SK-N-SH (cell line): ENCODE measurements around the gene FAM184B. TPM values are rescaled to one million over a fixed set of nuclear protein-coding genes. Genes with fewer than 3 reads are reported as not detected.

Source experiments
- CTCF ChIA-PET: fragments of 300-600, 350-600 bp; formaldehyde crosslinking; extraction: SDS; loops from one replicate; lab custom pipeline; 2021; lab: Yijun Ruan, JAX
- POLR2A ChIA-PET: fragments of 350-600 bp; sonication (Branson Sonifier 250); formaldehyde crosslinking; extraction: SDS; loops from one replicate; lab custom pipeline; 2020; ENCODE audit warnings: antibody characterized with exemption, inconsistent platforms; lab: Yijun Ruan, JAX
- DNase-seq: peaks from one replicate; pipeline ENCODE4 v3.0.0; 2012
- H2AFZ ChIP-seq: fragments of 200-600 bp; sonication (generic); 2 replicates; pipeline ENCODE4 v1.8.1; 2016; ENCODE audit warnings: antibody characterized with exemption, mild to moderate bottlenecking, low read depth
- H3F3A ChIP-seq: fragments of 200-600 bp; sonication (generic); replicated peaks from 2 replicates; pipeline ENCODE3; 2016; ENCODE audit warnings: antibody characterized with exemption, mild to moderate bottlenecking; ENCODE audit not compliant: insufficient read depth
- H3K27ac ChIP-seq, 2 experiments: fragments of 200-500 bp in 1 of 2; fragments of 200-600 bp in 1 of 2; sonication (Bioruptor generic) in 1 of 2; sonication (generic), shearing (Covaris generic) in 1 of 2; 2 replicates each; pipeline versions ENCODE4 v1.5.1 to v1.6.1; 2014 to 2016; ENCODE audit warnings: low read depth in 2 of 2, inconsistent platforms in 1 of 2, low read length in 1 of 2, mild to moderate bottlenecking in 1 of 2, mixed read lengths in 1 of 2
- H3K27me3 ChIP-seq: fragments of 200-600 bp; sonication (generic), shearing (Covaris generic); 2 replicates; pipeline ENCODE4 v1.6.1; 2016; ENCODE audit warnings: mixed run types; ENCODE audit not compliant: insufficient read depth
- H3K36me3 ChIP-seq, 2 experiments: fragments of 200-500 bp in 1 of 2; fragments of 200-600 bp in 1 of 2; sonication (Bioruptor generic) in 1 of 2; sonication (generic) in 1 of 2; replicated peaks in 1 of 2; 2 replicates each; pipeline versions ENCODE3 to v1.5.1; 2014 to 2016; ENCODE audit warnings: low read length in 1 of 2, mild to moderate bottlenecking in 1 of 2; ENCODE audit not compliant: insufficient read depth in 2 of 2, control insufficient read depth in 1 of 2
- H3K4me1 ChIP-seq, 2 experiments: fragments of 200-500 bp in 1 of 2; fragments of 200-600 bp in 1 of 2; sonication (Bioruptor generic) in 1 of 2; sonication (generic), shearing (Covaris generic) in 1 of 2; 2 replicates each; pipeline versions ENCODE4 v1.5.1 to v1.6.1; 2014 to 2016; ENCODE audit warnings: low read depth in 1 of 2, low read length in 1 of 2, mixed run types in 1 of 2; ENCODE audit not compliant: insufficient read depth in 2 of 2, control insufficient read depth in 1 of 2
- H3K4me2 ChIP-seq: fragments of 200-600 bp; sonication (generic), shearing (Covaris generic); 2 replicates; pipeline ENCODE4 v1.6.1; 2017; ENCODE audit warnings: mixed run types
- H3K4me3 ChIP-seq, 2 experiments: fragments of 200-500 bp in 1 of 2; fragments of 200-600 bp in 1 of 2; sonication (Bioruptor generic) in 1 of 2; sonication (generic), shearing (Covaris generic) in 1 of 2; 2 replicates each; pipeline versions ENCODE4 v1.5.1 to v1.8.1; 2014 to 2016; ENCODE audit warnings: low read depth in 2 of 2, inconsistent platforms in 1 of 2, low read length in 1 of 2, mild to moderate bottlenecking in 1 of 2, mixed read lengths in 1 of 2, moderate library complexity in 1 of 2
- H3K79me2 ChIP-seq: fragments of 200-600 bp; sonication (generic); 2 replicates; pipeline ENCODE4 v1.8.1; 2017; ENCODE audit warnings: mild to moderate bottlenecking; ENCODE audit not compliant: insufficient read depth
- H3K9ac ChIP-seq: fragments of 200-600 bp; sonication (generic); 2 replicates; pipeline ENCODE4 v1.6.1; 2017; ENCODE audit warnings: mixed run types
- H3K9me2 ChIP-seq: fragments of 200-600 bp; sonication (generic); 2 replicates; pipeline ENCODE4 v1.6.1; 2017; ENCODE audit warnings: mixed run types
- H3K9me3 ChIP-seq: fragments of 200-600 bp; sonication (generic); 2 replicates; pipeline ENCODE4 v1.6.1; 2017; ENCODE audit warnings: mixed run types, mild to moderate bottlenecking, moderate library complexity
- H4K20me1 ChIP-seq: fragments of 200-600 bp; sonication (generic); 2 replicates; pipeline ENCODE4 v1.6.1; 2017; ENCODE audit warnings: mild to moderate bottlenecking, mixed run types; ENCODE audit not compliant: insufficient read depth
- EZH2phosphoT487 ChIP-seq: fragments of 200-600 bp; sonication (generic); IDR thresholded peaks from 2 replicates; pipeline ENCODE4 v1.6.1; 2017; ENCODE audit warnings: low read depth, mixed run types, mild to moderate bottlenecking, antibody characterized with exemption, moderate library complexity, borderline replicate concordance
- FOXM1 ChIP-seq: IDR thresholded peaks from 2 replicates; pipeline ENCODE4 v1.4.0; 2012; ENCODE audit warnings: low read depth, mild to moderate bottlenecking
- GABPA ChIP-seq: IDR thresholded peaks from 2 replicates; pipeline ENCODE4 v1.4.0; 2012; ENCODE audit warnings: low read depth, mild to moderate bottlenecking
- GATA2 ChIP-seq: sonication (generic); formaldehyde crosslinking; IDR thresholded peaks from 2 replicates; pipeline ENCODE4 v1.5.0; 2020; ENCODE audit warnings: mild to moderate bottlenecking, missing genetic modification reagents
- JUND ChIP-seq: IDR thresholded peaks from 2 replicates; pipeline ENCODE4 v1.4.0; 2012
- MXI1 ChIP-seq: IDR thresholded peaks from 2 replicates; pipeline ENCODE4 v1.6.1; 2012; ENCODE audit warnings: mild to moderate bottlenecking, low read depth, low read length, improper control_type of control experiment
- NRF1 ChIP-seq: IDR thresholded peaks from 2 replicates; pipeline ENCODE4 v1.6.1; 2012; ENCODE audit warnings: low read depth, mild to moderate bottlenecking, low read length
- REST ChIP-seq: IDR thresholded peaks from 2 replicates; pipeline ENCODE4 v1.6.1; 2012; ENCODE audit warnings: mild to moderate bottlenecking, low read depth, low read length, moderate library complexity
- RFX5 ChIP-seq: IDR thresholded peaks from 2 replicates; pipeline ENCODE4 v1.6.1; 2012; ENCODE audit warnings: mild to moderate bottlenecking, improper control_type of control experiment, low read length
- SMC3 ChIP-seq: IDR thresholded peaks from 2 replicates; pipeline ENCODE4 v1.6.1; 2012; ENCODE audit warnings: low read depth, low read length, improper control_type of control experiment
- TCF12 ChIP-seq: IDR thresholded peaks from 2 replicates; pipeline ENCODE4 v1.4.0; 2012
- USF1 ChIP-seq: IDR thresholded peaks from 2 replicates; pipeline ENCODE4 v1.4.0; 2012; ENCODE audit warnings: low read depth, borderline replicate concordance
- ZBTB33 ChIP-seq: IDR thresholded peaks from 2 replicates; pipeline ENCODE4 v1.4.0; 2012; ENCODE audit warnings: low read depth, borderline replicate concordance
- WGBS: methylation state at CpG from one replicate; pipeline ENCODE4 v1.1.6; 2017; ENCODE audit warnings: low lambda C conversion rate; 5-methylcytosine and 5-hydroxymethylcytosine counted together
- polyA plus RNA-seq, 3 experiments: library from polyadenylated mRNA; depleted of rRNA; stranded (reverse); fragments of >200 nt; gene quantifications; 2 replicates each; pipeline ENCODE4 v1.2.3, GENCODE V29; 2012
- TF ChIP-seq, protein P1 (sequence below): fragments of 150-350 bp; IDR thresholded peaks from 2 replicates; pipeline ENCODE4 v1.6.1; 2016; ENCODE audit warnings: mild to moderate bottlenecking, low read depth, low read length
- TF ChIP-seq, protein P2 (sequence below): fragments of 200-600 bp; sonication (generic); IDR thresholded peaks from 2 replicates; pipeline ENCODE4 v1.6.1; 2017; ENCODE audit warnings: antibody characterized with exemption, mild to moderate bottlenecking, moderate library complexity

FAM184B gene
- polyA plus RNA-seq, 1 of the 3 experiments (the other 2 are of a cell fraction) = not detected

- Histone ChIP-seq H3K9me2 (no peaks in the 10 kb centered on the region), H3K27ac (no peak overlapping the region), H3K4me1 (no peaks in the 10 kb centered on the region), H3K79me2 (no peaks in the 10 kb centered on the region), H3K9me3 (no peaks in the 10 kb centered on the region), H3K4me2 (no peak overlapping the region), H3K36me3 (no peaks in the 10 kb centered on the region), H3K9ac (no peak overlapping the region), H3F3A (no peaks in the 10 kb centered on the region), H3K4me3 (no peak overlapping the region), H4K20me1 (no peaks in the 10 kb centered on the region), H2AFZ (no peak overlapping the region), H3K27me3 (no peaks in the 10 kb centered on the region)
- CTCF ChIA-PET = no interaction called here
- POLR2A ChIA-PET = interaction anchor here (0.7 kb wide), 1 partner anchor 588 kb away, joined by 3 read pairs; no protein-coding TSS in a partner anchor
- DNase-seq = no peak
- 38% methylated on average over 7 of the region's 7 CpGs for WGBS
- no peak for TF ChIP-seq SMC3
- TF ChIP-seq, protein P1, sequence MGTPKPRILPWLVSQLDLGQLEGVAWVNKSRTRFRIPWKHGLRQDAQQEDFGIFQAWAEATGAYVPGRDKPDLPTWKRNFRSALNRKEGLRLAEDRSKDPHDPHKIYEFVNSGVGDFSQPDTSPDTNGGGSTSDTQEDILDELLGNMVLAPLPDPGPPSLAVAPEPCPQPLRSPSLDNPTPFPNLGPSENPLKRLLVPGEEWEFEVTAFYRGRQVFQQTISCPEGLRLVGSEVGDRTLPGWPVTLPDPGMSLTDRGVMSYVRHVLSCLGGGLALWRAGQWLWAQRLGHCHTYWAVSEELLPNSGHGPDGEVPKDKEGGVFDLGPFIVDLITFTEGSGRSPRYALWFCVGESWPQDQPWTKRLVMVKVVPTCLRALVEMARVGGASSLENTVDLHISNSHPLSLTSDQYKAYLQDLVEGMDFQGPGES = no peak
- TF ChIP-seq FOXM1 = no peak
- TF ChIP-seq MXI1 = no peak
- no peak for TF ChIP-seq GATA2
- TF ChIP-seq JUND = no peak
- TF ChIP-seq USF1 = no peak
- TF ChIP-seq TCF12 = no peak
- TF ChIP-seq RFX5 = no peak
- no peak for TF ChIP-seq GABPA
- TF ChIP-seq ZBTB33 = no peak
- TF ChIP-seq REST = no peak
- TF ChIP-seq NRF1 = no peak
- TF ChIP-seq, protein P2, sequence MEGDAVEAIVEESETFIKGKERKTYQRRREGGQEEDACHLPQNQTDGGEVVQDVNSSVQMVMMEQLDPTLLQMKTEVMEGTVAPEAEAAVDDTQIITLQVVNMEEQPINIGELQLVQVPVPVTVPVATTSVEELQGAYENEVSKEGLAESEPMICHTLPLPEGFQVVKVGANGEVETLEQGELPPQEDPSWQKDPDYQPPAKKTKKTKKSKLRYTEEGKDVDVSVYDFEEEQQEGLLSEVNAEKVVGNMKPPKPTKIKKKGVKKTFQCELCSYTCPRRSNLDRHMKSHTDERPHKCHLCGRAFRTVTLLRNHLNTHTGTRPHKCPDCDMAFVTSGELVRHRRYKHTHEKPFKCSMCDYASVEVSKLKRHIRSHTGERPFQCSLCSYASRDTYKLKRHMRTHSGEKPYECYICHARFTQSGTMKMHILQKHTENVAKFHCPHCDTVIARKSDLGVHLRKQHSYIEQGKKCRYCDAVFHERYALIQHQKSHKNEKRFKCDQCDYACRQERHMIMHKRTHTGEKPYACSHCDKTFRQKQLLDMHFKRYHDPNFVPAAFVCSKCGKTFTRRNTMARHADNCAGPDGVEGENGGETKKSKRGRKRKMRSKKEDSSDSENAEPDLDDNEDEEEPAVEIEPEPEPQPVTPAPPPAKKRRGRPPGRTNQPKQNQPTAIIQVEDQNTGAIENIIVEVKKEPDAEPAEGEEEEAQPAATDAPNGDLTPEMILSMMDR = no peak
- TF ChIP-seq EZH2phosphoT487 = no peak
Measured at GRCh38 chr4:17723648-17724047, 57.8 kb downstream of the FAM184B start.
